Stomach (tissue), 9 donors: ENCODE data around the gene SIVA1. TPM values are rescaled to one million over a fixed set of nuclear protein-coding genes. Genes with fewer than 3 reads are reported as not detected.
A peak's percentile ranks its signal among the peaks of the same experiment; 100 is the strongest.

Experiments
- DNase-seq, 2 donors: peaks; one replicate each; pipeline versions ENCODE4 v3.0.0 to v3.0.0-alpha.2; 2013 to 2019
- H3K27ac ChIP-seq, 5 donors: fragments of 200-600 bp in 4 of 5; sonication (generic) in 4 of 5; one replicate each; pipeline ENCODE4 v1.5.1; 2013 to 2019; ENCODE audit warnings: mild to moderate bottlenecking in 1 of 5, moderate library complexity in 1 of 5
- H3K27me3 ChIP-seq, 3 donors: fragments of 200-600 bp; sonication (generic); one replicate each; pipeline ENCODE4 v1.5.1; 2017 to 2019; ENCODE audit warnings: mixed run types in 1 of 3
- H3K36me3 ChIP-seq, 4 donors: fragments of 200-600 bp; sonication (generic); 1 replicate in 3 of 4; 2 replicates in 1 of 4; pipeline ENCODE4 v1.5.1; 2016 to 2019
- H3K4me1 ChIP-seq, 4 donors: fragments of 200-600 bp; sonication (generic); one replicate each; pipeline ENCODE4 v1.5.1; 2016 to 2019
- H3K4me3 ChIP-seq, 4 donors: fragments of 200-600 bp; sonication (generic) in 3 of 4; one replicate each; pipeline ENCODE4 v1.5.1; 2016 to 2019; ENCODE audit warnings: mild to moderate bottlenecking in 1 of 4
- H3K9me3 ChIP-seq, 4 donors: fragments of 200-600 bp; sonication (generic); one replicate each; pipeline ENCODE4 v1.5.1; 2016 to 2019
- CTCF ChIP-seq, 7 experiments: fragments of 450-650 bp in 4 of 7; fragments of 200-600 bp in 3 of 7; sonication (generic) in 3 of 7; IDR thresholded peaks; one replicate each; pipeline ENCODE4 v1.5.1; 2016 to 2019; ENCODE audit warnings: antibody characterized with exemption in 7 of 7, control low read depth in 2 of 7, mild to moderate bottlenecking in 1 of 7
- EP300 ChIP-seq: sonication (generic); formaldehyde crosslinking; IDR thresholded peaks from one replicate; pipeline ENCODE4 v1.6.1; 2017; ENCODE audit warnings: antibody characterized with exemption
- POLR2A ChIP-seq, 4 donors: fragments of 450-650 bp; IDR thresholded peaks; one replicate each; pipeline ENCODE4 v1.6.1; 2016; ENCODE audit warnings: antibody characterized with exemption in 4 of 4, control low read depth in 2 of 4, mild to moderate bottlenecking in 1 of 4, moderate library complexity in 1 of 4
- POLR2AphosphoS5 ChIP-seq, 3 donors: sonication (generic); formaldehyde crosslinking; IDR thresholded peaks; one replicate each; pipeline ENCODE4 v1.6.1; 2016; ENCODE audit warnings: antibody characterized with exemption in 3 of 3
- WGBS, 5 donors: extraction: QIAGEN DNeasy Blood & Tissue Kit in 3 of 5; methylation state at CpG; one replicate each; pipeline versions ENCODE4 v1.1.5 to v1.1.7; 2013 to 2018; 5-methylcytosine and 5-hydroxymethylcytosine counted together
- intact Hi-C: fragments of 100-400 bp; cut with DNase I; formaldehyde crosslinking; loops from one replicate; pipeline ENCODE4 v1.15.1; 2023; ENCODE audit warnings: low total_unique reads
- polyA plus RNA-seq, 3 donors: library from polyadenylated mRNA; stranded (reverse); fragments of 200-250 nt; gene quantifications; one replicate each; pipeline ENCODE4 v1.2.3, GENCODE V29; 2013
- total RNA-seq, 5 donors: library from RNA; depleted of rRNA; stranded (reverse); fragments of >200 nt; gene quantifications; one replicate each; pipeline versions ENCODE4 v1.1.0 to v1.2.3, GENCODE V29; 2014 to 2016
- donor health status: healthy with polysubstance abuse.
- donor health status: Bipolar disorder and iron deficiency.
- donor health status: healthy.

Gene SIVA1
- total and polyA plus RNA-seq, 8 donors = 73.3 to 366 (median 230) TPM

- Histone ChIP-seq H3K27ac (peak overlapping the region in 1 of 5 donors; percentile 78), H3K4me3 (no peak overlapping the region), H3K36me3 (peaks cover 0 to 32% (median 22%) of the 10 kb centered on the region in 4 donors), H3K9me3 (no peaks in the 10 kb centered on the region), H3K4me1 (peaks cover 37 to 49% (median 46%) of the 10 kb centered on the region in 4 donors), H3K27me3 (no peaks in the 10 kb centered on the region)
- DNase-seq = no peak
- intact Hi-C loops = no loop called here
- TF ChIP-seq POLR2A (IDR thresholded peaks at IDR 0.05) = no peak
- TF ChIP-seq CTCF (IDR thresholded peaks at IDR 0.05) = no peak
- WGBS, 5 donors = 89 to 98% (median 95%) methylated on average over 5 to 9 of the region's 9 CpGs
These were observed 7.5 kb upstream of the SIVA1 start for GRCh38 chr14:104745431-104745830.

- H3K9me3 ChIP-seq = no peaks in the 10 kb centered on the region
- TF ChIP-seq CTCF (IDR thresholded peaks at IDR 0.05) = no peak
- TF ChIP-seq EP300 = no peak
- TF ChIP-seq POLR2A (IDR thresholded peaks at IDR 0.05) = no peak
- TF ChIP-seq POLR2AphosphoS5 (IDR thresholded peaks at IDR 0.05) = no peak
- peaks cover 37 to 49% (median 46%) of the 10 kb centered on the region in 4 donors for H3K4me1 ChIP-seq
- intact Hi-C loops = no loop called here
- H3K27ac ChIP-seq = peak overlapping the region; percentile 12 to 78 (median 72)
- peaks cover 0 to 25% (median 20%) of the 10 kb centered on the region in 4 donors for H3K36me3 ChIP-seq
- no peaks in the 10 kb centered on the region for H3K27me3 ChIP-seq
- no peak overlapping the region for H3K4me3 ChIP-seq
- no peak for DNase-seq
- WGBS, 5 donors = 72 to 82% (median 77%) methylated on average over 7 to 13 of the region's 13 CpGs
These were observed 6.8 kb upstream of the SIVA1 start for GRCh38 chr14:104746071-104746545.

- Histone ChIP-seq H3K36me3 (peaks cover 0 to 21% (median 17%) of the 10 kb centered on the region in 4 donors), H3K27me3 (no peaks in the 10 kb centered on the region), H3K27ac (peak overlapping the region; percentile 49 to 78 (median 72)), H3K9me3 (no peaks in the 10 kb centered on the region), H3K4me3 (no peak overlapping the region), H3K4me1 (peaks cover 42 to 54% (median 51%) of the 10 kb centered on the region in 4 donors)
- DNase-seq = peak; percentile 81
- WGBS, 5 donors = 27 to 38% (median 36%) methylated on average over 7 of the region's 7 CpGs
- TF ChIP-seq POLR2AphosphoS5 (IDR thresholded peaks at IDR 0.05) (no peak), POLR2A (IDR thresholded peaks at IDR 0.05) (no peak), CTCF (IDR thresholded peaks at IDR 0.05) (no peak), EP300 (no peak)
- intact Hi-C loops = no loop called here
These were observed 5.9 kb upstream of the SIVA1 start for GRCh38 chr14:104746934-104747481.

- 70 to 84% (median 80%) methylated on average over 9 of the region's 9 CpGs for WGBS, 5 donors
- Histone ChIP-seq H3K9me3 (no peaks in the 10 kb centered on the region), H3K4me3 (no peak overlapping the region), H3K4me1 (peaks cover 45 to 58% (median 55%) of the 10 kb centered on the region in 4 donors), H3K27me3 (no peaks in the 10 kb centered on the region), H3K27ac (peak overlapping the region; percentile 14 to 78 (median 72)), H3K36me3 (peaks cover 0 to 19% (median 15%) of the 10 kb centered on the region in 4 donors)
- intact Hi-C loops = no loop called here
- TF ChIP-seq POLR2A (IDR thresholded peaks at IDR 0.05) (no peak), EP300 (no peak), CTCF (IDR thresholded peaks at IDR 0.05) (no peak), POLR2AphosphoS5 (IDR thresholded peaks at IDR 0.05) (no peak)
- peak in 1 of 2 donors; percentile 20 for DNase-seq
These were observed 5.1 kb upstream of the SIVA1 start for GRCh38 chr14:104747876-104748275.
